Measurements from ENCODE around the gene PRKCA. TPM values are rescaled to one million over a fixed set of nuclear protein-coding genes. Genes with fewer than 3 reads are reported as not detected.

The PRKCA gene
- total and polyA plus RNA-seq, 2 of the 13 experiments (the other 11 are each of a cell fraction or from before 2014, with no cell fraction given) = 18.5 to 21.5 TPM

GRCh38 chr17:66562119-66562518, 259.7 kb downstream of the PRKCA start (continued):
- TF ChIP-seq MAFK (conservative IDR thresholded peaks at IDR 0.05 in 1 of 2, IDR thresholded peaks at IDR 0.05 in 1 of 2; ENCODE audit: low read length in 2 of 2) = no peak
- no peak for TF ChIP-seq ZNF746 (CRISPR knock-in tag; IDR thresholded peaks at IDR 0.05)
- no peak for TF ChIP-seq HOXA5 (CRISPR knock-in tag; IDR thresholded peaks at IDR 0.05)
- TF ChIP-seq ZNF660 (CRISPR knock-in tag; IDR thresholded peaks at IDR 0.05; ENCODE audit: borderline replicate concordance, low read depth) = no peak
- no peak for TF ChIP-seq FOXK2 (IDR thresholded peaks at IDR 0.05)
- TF ChIP-seq AGO2 (optimal IDR thresholded peaks at IDR 0.05; ENCODE audit: low read depth, low read length) = no peak

GRCh38 chr17:66564992-66565465, 262.6 kb downstream of the PRKCA start:
- ChIA-PET CTCF (ENCODE audit: low intra/inter-chr PET ratio, low total read pairs) (interaction anchor here (1.4 kb wide), 1 partner anchor 364 kb away, joined by 4 read pairs; no protein-coding TSS in a partner anchor), POLR2A (interaction anchor here (0.6 kb wide), 1 partner anchor 318 kb away, joined by 3 read pairs; no protein-coding TSS in a partner anchor)
- peak; percentile 40; the same call in 2 of the 3 replicates for ATAC-seq
- FAIRE-seq = no peak
- WGBS (ENCODE audit: low lambda C conversion rate) = 85% methylated on average over 4 of the region's 4 CpGs
- H3K36me3 ChIP-seq (replicated peaks in 1 of 2; ENCODE audit: control insufficient read depth in 1 of 2, insufficient read depth in 2 of 2, low read length in 2 of 2) = no peaks in the 10 kb centered on the region; a peak in 2 of 5 replicates
- no peak overlapping the region for H3K4me3 ChIP-seq (replicated peaks in 1 of 3; ENCODE audit: insufficient read depth in 1 of 3, low read depth in 2 of 3, low read length in 3 of 3)
- peaks cover 23% of the 10 kb centered on the region for H3K4me1 ChIP-seq (ENCODE audit: insufficient read depth, low read length)
- no peaks in the 10 kb centered on the region for H4K20me1 ChIP-seq (ENCODE audit: insufficient read depth, low read length)
- H3K27me3 ChIP-seq (ENCODE audit: control insufficient read depth in 1 of 2, insufficient read depth in 2 of 2, low read length in 2 of 2) = no peaks in the 10 kb centered on the region
- DNase-seq (ENCODE audit: low spot score) = peak; percentile 30
- H3K9ac ChIP-seq (ENCODE audit: insufficient read depth, low read depth, low read length) = no peak overlapping the region
- no peaks in the 10 kb centered on the region for H3K79me2 ChIP-seq (ENCODE audit: insufficient read depth, low read length)
- H2AFZ ChIP-seq (ENCODE audit: low read length) = no peak overlapping the region
- H3K27ac ChIP-seq (ENCODE audit: extremely low read length, insufficient read depth, low read length) = peak overlapping the region; percentile 28
- no peak overlapping the region for H3K4me2 ChIP-seq (ENCODE audit: low read depth, low read length)
- intact Hi-C loops (cut with micrococcal nuclease; ENCODE audit: unreplicated experiment) = no loop called here
- in situ Hi-C loops (cut with HindIII; ENCODE audit: extremely low pct_ligation_motif_present, low pct_unique_long_range_greater_than_20kb) = loop anchor here (5.0 kb wide), 2 partner anchors 308 to 363 kb away; no protein-coding TSS in a partner anchor
- no peaks in the 10 kb centered on the region for H3K9me3 ChIP-seq (ENCODE audit: low read length)
- no TSS peak for BruUV-seq (replicated peaks)
- TF ChIP-seq SALL1 (CRISPR knock-in tag; IDR thresholded peaks at IDR 0.05) (peak; percentile 31; the same call in 1 of the 2 replicates), FOSL2 (CRISPR knock-in tag; IDR thresholded peaks at IDR 0.05) (peak; percentile 30; the same call in 1 of the 2 replicates), CHD4 (IDR thresholded peaks at IDR 0.05; ENCODE audit: borderline replicate concordance, low read length) (no peak), ZNF782 (CRISPR knock-in tag; IDR thresholded peaks at IDR 0.05; ENCODE audit: borderline replicate concordance) (no peak), NR2C2 (CRISPR knock-in tag; IDR thresholded peaks at IDR 0.05; ENCODE audit: borderline replicate concordance) (peak; percentile 91), ETV5 (CRISPR knock-in tag; IDR thresholded peaks at IDR 0.05; ENCODE audit: borderline replicate concordance) (peak; percentile 48; the same call in 1 of the 2 replicates), NR2F6 (IDR thresholded peaks at IDR 0.05) (peak; percentile 48; the same call in 1 of the 2 replicates), NR2F6 (CRISPR knock-in tag; IDR thresholded peaks at IDR 0.05) (no peak), ZFP90 (CRISPR knock-in tag; IDR thresholded peaks at IDR 0.05; ENCODE audit: borderline replicate concordance) (no peak), ZNF792 (CRISPR knock-in tag; IDR thresholded peaks at IDR 0.05) (0 out of 2 replicates have a peak, but pooled peaks have one; percentile 35), TCF7 (IDR thresholded peaks at IDR 0.05; ENCODE audit: low read depth) (no peak), ZNF280D (CRISPR knock-in tag; IDR thresholded peaks at IDR 0.05) (no peak), TEAD3 (CRISPR knock-in tag; optimal IDR thresholded peaks at IDR 0.05; ENCODE audit: borderline replicate concordance) (no peak), SMARCC2 (IDR thresholded peaks at IDR 0.05) (no peak), KLF9 (CRISPR knock-in tag; IDR thresholded peaks at IDR 0.05; ENCODE audit: low read depth) (no peak), ZBTB2 (CRISPR knock-in tag; IDR thresholded peaks at IDR 0.05; ENCODE audit: low read depth) (no peak)

Data from HepG2 (cell line).